BLaER1 (cell line): Measurements from ENCODE around the gene SLC7A11.

ENCODE experiments used
- H3K27ac ChIP-seq: shearing (Covaris generic); formaldehyde crosslinking; 2 replicates; pipeline ENCODE4 v1.8.1; 2022
- H3K27me3 ChIP-seq: shearing (Covaris generic); formaldehyde crosslinking; 2 replicates; pipeline ENCODE4 v1.8.1; 2022
- H3K36me3 ChIP-seq: shearing (Covaris generic); formaldehyde crosslinking; 2 replicates; pipeline ENCODE4 v1.8.1; 2022
- H3K4me1 ChIP-seq: shearing (Covaris generic); formaldehyde crosslinking; 2 replicates; pipeline ENCODE4 v1.8.1; 2022
- H3K4me2 ChIP-seq: shearing (Covaris generic); formaldehyde crosslinking; 2 replicates; pipeline ENCODE4 v1.8.1; 2022
- H3K4me3 ChIP-seq: shearing (Covaris generic); formaldehyde crosslinking; 2 replicates; pipeline ENCODE4 v1.8.1; 2022
- H3K9ac ChIP-seq: shearing (Covaris generic); formaldehyde crosslinking; 2 replicates; pipeline ENCODE4 v1.8.1; 2022
- H3K9me3 ChIP-seq: shearing (Covaris generic); formaldehyde crosslinking; 2 replicates; pipeline ENCODE4 v1.8.1; 2022
- H4K20me1 ChIP-seq: shearing (Covaris generic); formaldehyde crosslinking; 2 replicates; pipeline ENCODE4 v1.8.1; 2022
- Cebpa-rat ChIP-seq: shearing (Covaris generic); IDR thresholded peaks from 2 replicates; pipeline ENCODE4 v1.8.1; 2022

Gene SLC7A11

DNA sequence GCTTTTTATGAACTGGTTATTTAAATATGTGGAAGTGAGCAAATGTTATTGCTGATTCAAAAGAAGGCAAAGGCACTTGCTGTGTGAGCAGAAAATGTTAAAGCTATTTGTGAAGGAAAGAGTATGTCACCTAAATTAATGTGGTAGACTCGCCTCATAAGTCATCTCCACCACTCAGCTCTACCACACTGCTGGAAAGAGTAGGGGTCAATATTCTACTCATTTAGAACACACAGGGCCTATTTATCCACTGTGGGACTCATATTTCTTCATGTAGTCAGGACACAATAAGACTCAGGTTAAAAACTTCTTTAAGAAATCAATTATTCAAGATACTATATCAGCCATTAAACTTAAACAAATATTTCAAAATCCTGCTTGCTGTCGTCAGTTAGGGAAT, 106.5 kb downstream of the SLC7A11 start:
- H3K4me3 ChIP-seq, result no peak overlapping the region
- no peak overlapping the region for H3K4me2 ChIP-seq
- no peaks in the 10 kb centered on the region for H4K20me1 ChIP-seq
- no peak overlapping the region for H3K27ac ChIP-seq
- H3K9me3 ChIP-seq, result peaks cover 26% of the 10 kb centered on the region; the same call in 1 of the 2 replicates
- TF ChIP-seq Cebpa-rat, result no peak
- H3K9ac ChIP-seq, result no peak overlapping the region
- no peaks in the 10 kb centered on the region for H3K27me3 ChIP-seq
- H3K36me3 ChIP-seq, result no peaks in the 10 kb centered on the region
- H3K4me1 ChIP-seq, result no peaks in the 10 kb centered on the region

DNA sequence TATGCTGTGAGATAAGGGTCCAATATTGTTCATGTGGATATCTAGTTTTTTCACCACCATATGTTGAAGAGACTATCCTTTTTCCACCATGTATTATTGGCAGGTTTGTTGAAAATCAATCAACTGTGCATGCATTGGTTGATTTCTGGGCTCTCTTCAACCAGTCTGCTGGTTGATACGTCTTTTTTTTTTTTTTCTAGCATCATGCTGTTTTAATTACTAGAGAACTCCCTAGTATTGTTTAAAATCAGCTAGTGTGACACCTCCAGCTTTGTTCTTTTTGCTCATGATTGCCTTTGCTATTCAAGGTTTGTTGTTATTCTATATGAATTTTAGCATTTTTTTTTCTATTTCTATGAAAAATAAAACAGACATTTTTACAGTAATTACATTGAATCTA, 123.9 kb downstream of the SLC7A11 start:
- Histone ChIP-seq H3K4me1 (peaks cover 31% of the 10 kb centered on the region), H3K27ac (no peak overlapping the region), H3K4me3 (no peak overlapping the region), H3K9ac (no peak overlapping the region), H4K20me1 (no peaks in the 10 kb centered on the region), H3K4me2 (no peak overlapping the region), H3K27me3 (no peaks in the 10 kb centered on the region), H3K36me3 (no peaks in the 10 kb centered on the region), H3K9me3 (peaks cover 32% of the 10 kb centered on the region)
- TF ChIP-seq Cebpa-rat, result no peak

DNA sequence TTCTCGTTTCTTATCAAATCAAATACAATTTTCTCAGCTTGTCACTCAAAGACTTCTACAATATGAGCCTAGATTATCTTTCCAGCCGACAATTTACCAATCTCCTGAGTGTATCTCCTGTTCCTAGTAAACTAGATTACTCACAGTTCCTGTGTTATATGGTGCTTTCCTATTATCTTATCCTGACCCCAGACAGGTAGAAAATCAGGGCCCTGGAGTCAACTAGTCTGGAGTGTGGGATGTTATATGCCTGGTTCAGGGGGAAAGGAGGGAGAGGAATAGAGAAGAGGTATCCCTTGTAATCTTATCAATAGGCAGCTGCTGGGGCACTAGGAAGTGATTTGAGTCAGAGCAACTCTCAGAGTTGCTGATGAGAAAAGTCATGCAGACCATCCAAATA, 127.1 kb downstream of the SLC7A11 start:
- Histone ChIP-seq H4K20me1 (no peaks in the 10 kb centered on the region), H3K4me1 (peaks cover 60% of the 10 kb centered on the region), H3K27me3 (no peaks in the 10 kb centered on the region), H3K4me3 (no peak overlapping the region), H3K27ac (peak overlapping the region; percentile 76), H3K36me3 (no peaks in the 10 kb centered on the region), H3K4me2 (peak overlapping the region; percentile 76), H3K9ac (peak overlapping the region; percentile 62; the same call in 1 of the 2 replicates), H3K9me3 (peaks cover 13% of the 10 kb centered on the region)
- no peak for TF ChIP-seq Cebpa-rat

DNA sequence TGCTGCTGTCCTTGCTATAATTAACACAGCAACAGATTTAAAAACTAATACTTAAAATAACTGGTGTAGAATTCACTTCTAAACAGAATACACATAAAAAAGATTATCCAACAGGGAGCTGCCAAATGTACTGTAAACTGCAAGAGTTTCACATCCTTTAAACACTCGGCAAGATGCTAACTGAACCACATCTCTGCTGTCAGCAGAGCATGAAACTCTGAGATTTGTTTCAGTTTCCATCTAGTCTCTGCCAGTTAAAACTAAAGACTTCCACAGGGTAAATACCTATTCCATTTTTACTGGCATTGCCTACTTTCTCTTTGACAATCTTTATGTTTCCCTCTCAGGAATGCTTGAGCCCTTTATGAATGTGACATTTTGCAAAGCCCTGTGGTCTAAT, 127.7 kb downstream of the SLC7A11 start:
- peak overlapping the region; percentile 76 for H3K4me2 ChIP-seq

More for the DNA sequence above, 127.7 kb downstream of the SLC7A11 start:
- Histone ChIP-seq H4K20me1 (no peaks in the 10 kb centered on the region), H3K4me1 (peaks cover 60% of the 10 kb centered on the region), H3K27me3 (no peaks in the 10 kb centered on the region), H3K27ac (peak overlapping the region; percentile 76), H3K4me3 (no peak overlapping the region), H3K9me3 (peaks cover 17% of the 10 kb centered on the region), H3K36me3 (no peaks in the 10 kb centered on the region), H3K9ac (peak overlapping the region; percentile 62; the same call in 1 of the 2 replicates)
- TF ChIP-seq Cebpa-rat, result no peak
